ENCODE measurements around the gene PDE7B.
"Not testable (repeated sequence)": the region's sequence is repeated elsewhere in the genome, so short reads cannot be mapped to it uniquely, and the experiment has no call there.

PDE7B gene

GRCh38 chr6:136108361-136108945 is 257.0 kb downstream of the PDE7B start:
- no peak for DNase-seq (ENCODE audit: low read depth in 2 of 2)

- no peak for DNase-seq (ENCODE audit: low read depth in 2 of 2)
Measured at GRCh38 chr6:136111831-136112230, 260.3 kb downstream of the PDE7B start.

GRCh38 chr6:136112262-136112661 is 260.8 kb downstream of the PDE7B start:
- no peak for DNase-seq (ENCODE audit: low read depth in 2 of 2)

- DNase-seq (ENCODE audit: low read depth in 2 of 2): no peak
Measured at GRCh38 chr6:136113736-136114173, 262.3 kb downstream of the PDE7B start.

GRCh38 chr6:136114661-136115060 is 263.2 kb downstream of the PDE7B start:
- no peak for DNase-seq (ENCODE audit: low read depth in 2 of 2)

- no peak for DNase-seq (ENCODE audit: low read depth in 2 of 2)
Measured at GRCh38 chr6:136115941-136116340, 264.4 kb downstream of the PDE7B start.

- DNase-seq (ENCODE audit: low read depth in 2 of 2): no peak
Measured at GRCh38 chr6:136117081-136117480, 265.6 kb downstream of the PDE7B start.

GRCh38 chr6:136118787-136119186 is 267.3 kb downstream of the PDE7B start:
- DNase-seq (ENCODE audit: low read depth in 2 of 2): no peak

GRCh38 chr6:136123468-136123867 is 272.0 kb downstream of the PDE7B start:
- DNase-seq (ENCODE audit: low read depth in 2 of 2): no peak

- DNase-seq (ENCODE audit: low read depth in 2 of 2): no peak
Measured at GRCh38 chr6:136125585-136125984, 274.1 kb downstream of the PDE7B start.

- no peak for DNase-seq (ENCODE audit: low read depth in 2 of 2)
Measured at GRCh38 chr6:136127873-136128272, 276.4 kb downstream of the PDE7B start.

GRCh38 chr6:136129365-136129764 is 277.9 kb downstream of the PDE7B start:
- no peak for DNase-seq (ENCODE audit: low read depth in 2 of 2)

GRCh38 chr6:136134268-136134667 is 282.8 kb downstream of the PDE7B start:
- no peak for DNase-seq (ENCODE audit: low read depth in 2 of 2)

- DNase-seq (ENCODE audit: low read depth in 2 of 2): no peak
Measured at GRCh38 chr6:136134751-136135150, 283.2 kb downstream of the PDE7B start.

GRCh38 chr6:136136274-136136673 is 284.8 kb downstream of the PDE7B start:
- DNase-seq (ENCODE audit: low read depth in 2 of 2): no peak

GRCh38 chr6:136137008-136137692 is 285.6 kb downstream of the PDE7B start:
- no peak for DNase-seq (ENCODE audit: low read depth in 2 of 2)

- DNase-seq (ENCODE audit: low read depth in 2 of 2): no peak
Measured at GRCh38 chr6:136137739-136138402, 286.4 kb downstream of the PDE7B start.

- DNase-seq (ENCODE audit: low read depth in 2 of 2): not testable (repeated sequence)
Measured at GRCh38 chr6:136139111-136139510, 287.6 kb downstream of the PDE7B start.

GRCh38 chr6:136144251-136145023 is 292.9 kb downstream of the PDE7B start:
- no peak for DNase-seq (ENCODE audit: low read depth in 2 of 2)

GRCh38 chr6:136146130-136146529 is 294.6 kb downstream of the PDE7B start:
- DNase-seq (ENCODE audit: low read depth in 2 of 2): no peak

- no peak for DNase-seq (ENCODE audit: low read depth in 2 of 2)
Measured at GRCh38 chr6:136147342-136147741, 295.8 kb downstream of the PDE7B start.

- DNase-seq (ENCODE audit: low read depth in 2 of 2): no peak
Measured at GRCh38 chr6:136148051-136148450, 296.6 kb downstream of the PDE7B start.

Measured in activated CD4-positive, alpha-beta T cell treated with anti-CD3 and anti-CD28 coated beads for 24 hours (primary cell).